Measurements from ENCODE around the gene VRTN.
"Not testable (repeated sequence)": the region's sequence is repeated elsewhere in the genome, so short reads cannot be mapped to it uniquely, and the experiment has no call there.

Gene VRTN

DNA sequence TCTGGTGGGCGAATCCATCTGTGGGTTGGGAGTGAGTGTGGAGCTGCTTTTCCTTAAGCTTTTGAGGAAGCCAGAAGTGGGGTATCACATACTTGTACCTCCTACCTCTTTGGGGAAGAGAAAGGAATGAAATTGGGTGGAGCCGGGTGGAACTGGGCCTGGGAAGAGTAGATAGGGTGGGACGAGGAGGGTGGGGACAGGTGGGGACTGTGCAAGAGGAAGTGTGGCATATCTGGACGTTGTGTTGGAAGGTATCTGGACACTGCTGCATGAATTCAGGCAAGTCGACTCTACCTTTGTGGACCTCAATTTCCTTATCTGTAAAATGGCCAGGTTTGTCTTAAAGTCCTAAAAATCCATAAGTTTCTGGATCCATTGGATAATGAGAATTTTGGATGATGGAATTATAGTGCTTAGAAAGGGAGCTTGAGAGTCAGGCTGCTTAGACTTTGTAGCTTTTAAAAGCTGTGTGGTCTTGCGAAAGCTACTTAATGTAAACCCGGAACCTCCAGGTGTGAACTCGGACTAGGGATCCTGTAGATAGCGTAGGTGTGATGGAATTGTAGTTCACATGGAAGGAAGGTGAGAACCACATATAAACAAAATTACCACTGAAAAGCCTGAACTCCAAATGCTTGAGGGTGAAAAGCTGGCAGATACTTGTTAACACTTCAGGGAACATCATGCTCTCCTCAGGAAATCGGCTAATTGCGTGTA, 2.1 kb downstream of the VRTN start:
- DNase-seq: no peak

DNA sequence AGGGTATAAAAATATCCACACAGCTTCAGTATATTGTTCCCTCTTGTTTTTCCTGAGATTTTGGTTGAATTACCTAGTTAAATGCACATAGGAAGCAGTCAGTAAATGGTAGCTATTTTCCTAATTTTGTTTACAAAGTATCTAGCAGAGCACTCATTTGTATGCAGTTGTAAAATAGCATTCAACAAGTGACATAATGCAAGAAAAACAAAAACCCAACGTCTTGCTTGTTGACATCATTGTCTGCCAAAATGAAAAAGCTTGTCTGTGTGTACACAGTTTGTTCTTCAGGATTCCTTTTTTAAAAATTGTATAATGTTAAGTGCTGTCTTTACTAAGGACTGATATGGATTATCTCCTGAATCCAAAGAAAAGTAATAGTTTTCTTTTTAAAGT, 2.7 kb downstream of the VRTN start:
- DNase-seq: no peak

DNA sequence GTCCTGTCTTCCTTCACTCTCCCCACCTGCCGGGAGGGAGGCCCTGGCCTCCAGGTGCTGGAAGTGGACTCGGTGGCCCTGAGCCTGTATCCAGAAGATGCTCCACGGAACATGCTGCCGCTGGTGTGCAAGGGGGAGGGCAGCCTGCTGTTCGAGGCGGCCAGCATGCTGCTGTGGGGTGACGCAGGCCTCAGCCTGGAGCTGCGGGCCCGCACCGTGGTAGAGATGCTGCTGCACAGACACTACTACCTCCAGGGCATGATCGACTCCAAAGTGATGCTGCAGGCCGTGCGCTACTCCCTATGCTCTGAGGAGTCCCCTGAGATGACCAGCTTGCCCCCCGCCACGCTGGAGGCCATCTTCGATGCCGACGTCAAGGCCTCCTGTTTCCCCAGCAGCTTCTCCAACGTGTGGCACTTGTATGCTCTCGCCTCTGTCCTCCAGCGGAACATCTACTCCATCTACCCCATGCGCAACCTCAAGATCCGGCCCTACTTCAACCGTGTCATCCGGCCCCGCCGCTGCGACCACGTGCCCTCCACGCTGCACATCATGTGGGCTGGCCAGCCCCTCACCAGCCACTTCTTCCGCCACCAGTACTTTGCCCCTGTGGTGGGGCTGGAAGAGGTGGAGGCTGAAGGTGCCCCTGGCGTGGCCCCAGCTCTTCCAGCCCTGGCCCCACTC, 8.8 kb downstream of the VRTN start:
- no peak for DNase-seq

DNA sequence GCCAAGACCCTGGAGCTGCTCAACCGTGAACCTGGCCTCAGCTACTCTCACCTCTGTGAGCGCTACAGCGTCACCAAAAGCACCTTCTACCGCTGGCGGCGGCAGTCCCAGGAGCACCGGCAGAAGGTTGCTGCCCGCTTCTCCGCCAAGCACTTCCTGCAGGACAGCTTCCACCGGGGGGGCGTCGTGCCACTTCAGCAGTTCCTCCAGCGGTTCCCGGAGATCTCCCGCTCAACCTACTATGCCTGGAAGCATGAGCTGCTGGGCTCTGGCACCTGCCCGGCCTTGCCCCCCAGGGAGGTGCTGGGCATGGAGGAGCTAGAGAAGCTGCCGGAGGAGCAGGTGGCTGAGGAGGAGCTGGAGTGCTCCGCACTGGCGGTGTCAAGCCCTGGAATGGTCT, 9.3 kb downstream of the VRTN start:
- DNase-seq: no peak

DNA sequence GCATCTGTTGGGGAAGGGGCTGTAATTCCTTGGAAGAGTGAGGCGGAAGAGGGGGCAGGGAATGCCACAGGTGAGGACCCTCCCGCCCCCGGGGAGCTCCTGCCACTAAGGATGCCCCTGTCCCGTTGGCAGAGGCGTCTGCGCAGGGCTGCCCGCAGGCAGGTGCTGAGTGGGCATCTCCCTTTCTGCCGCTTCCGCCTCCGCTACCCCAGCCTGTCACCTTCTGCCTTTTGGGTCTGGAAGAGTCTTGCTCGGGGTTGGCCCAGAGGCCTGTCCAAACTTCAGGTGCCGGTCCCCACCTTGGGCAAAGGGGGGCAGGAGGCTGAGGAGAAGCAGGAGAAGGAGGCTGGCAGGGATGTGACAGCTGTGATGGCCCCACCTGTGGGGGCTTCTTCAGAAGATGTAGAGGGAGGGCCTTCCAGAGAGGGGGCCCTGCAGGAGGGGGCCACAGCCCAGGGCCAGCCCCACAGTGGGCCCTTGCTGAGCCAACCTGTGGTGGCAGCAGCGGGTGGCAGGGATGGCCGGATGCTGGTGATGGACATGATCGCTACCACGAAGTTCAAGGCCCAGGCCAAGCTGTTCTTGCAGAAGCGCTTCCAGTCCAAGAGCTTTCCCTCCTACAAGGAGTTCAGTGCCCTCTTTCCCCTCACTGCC, 10.0 kb downstream of the VRTN start:
- DNase-seq: no peak

DNA sequence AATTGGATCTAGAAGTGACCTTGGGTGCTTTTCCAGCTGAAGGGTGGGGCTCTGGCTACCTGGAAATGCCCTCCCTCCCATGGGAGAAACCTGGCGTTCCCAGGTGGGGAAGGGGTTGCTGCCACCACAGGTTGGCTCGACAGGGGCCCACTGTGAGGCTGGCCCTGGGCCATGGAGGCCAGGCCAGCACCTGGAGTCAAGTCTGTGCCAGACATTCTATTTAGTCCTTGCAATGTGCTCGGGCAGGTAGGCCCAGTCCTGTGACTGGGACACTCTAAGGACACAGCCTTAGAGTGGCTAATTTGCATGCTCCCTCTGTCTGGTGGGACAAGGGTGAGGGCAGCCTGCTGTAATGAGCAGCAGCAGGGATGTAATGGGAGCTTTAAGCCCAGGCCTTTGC, 11.9 kb downstream of the VRTN start:
- DNase-seq: no peak

DNA sequence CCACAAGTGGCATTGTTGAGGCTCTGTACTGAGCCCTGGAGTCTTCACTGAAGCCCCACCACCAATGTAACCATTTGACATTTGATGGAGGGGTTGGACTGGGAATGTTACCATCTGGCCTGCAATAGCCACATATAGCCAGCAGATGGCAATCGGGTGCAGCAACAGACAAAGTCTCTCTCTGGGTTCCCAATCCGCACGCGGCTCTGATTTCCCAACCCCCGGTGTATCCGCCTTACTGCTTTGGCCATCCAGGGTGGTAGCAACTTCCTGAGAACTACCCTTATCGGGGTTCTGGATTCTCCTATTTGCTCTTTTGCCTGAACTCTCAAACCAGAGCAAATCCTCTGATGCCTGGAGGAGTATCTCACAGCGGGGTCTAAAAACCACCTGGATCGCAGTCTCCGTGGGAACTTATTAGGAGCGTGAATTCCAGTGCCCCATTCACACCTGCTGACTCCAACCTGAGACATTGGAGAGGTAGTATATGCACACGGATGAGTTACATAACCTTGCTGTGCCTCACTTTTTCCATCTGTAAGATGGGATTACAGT, 14.2 kb downstream of the VRTN start:
- DNase-seq: peak; percentile 64

DNA sequence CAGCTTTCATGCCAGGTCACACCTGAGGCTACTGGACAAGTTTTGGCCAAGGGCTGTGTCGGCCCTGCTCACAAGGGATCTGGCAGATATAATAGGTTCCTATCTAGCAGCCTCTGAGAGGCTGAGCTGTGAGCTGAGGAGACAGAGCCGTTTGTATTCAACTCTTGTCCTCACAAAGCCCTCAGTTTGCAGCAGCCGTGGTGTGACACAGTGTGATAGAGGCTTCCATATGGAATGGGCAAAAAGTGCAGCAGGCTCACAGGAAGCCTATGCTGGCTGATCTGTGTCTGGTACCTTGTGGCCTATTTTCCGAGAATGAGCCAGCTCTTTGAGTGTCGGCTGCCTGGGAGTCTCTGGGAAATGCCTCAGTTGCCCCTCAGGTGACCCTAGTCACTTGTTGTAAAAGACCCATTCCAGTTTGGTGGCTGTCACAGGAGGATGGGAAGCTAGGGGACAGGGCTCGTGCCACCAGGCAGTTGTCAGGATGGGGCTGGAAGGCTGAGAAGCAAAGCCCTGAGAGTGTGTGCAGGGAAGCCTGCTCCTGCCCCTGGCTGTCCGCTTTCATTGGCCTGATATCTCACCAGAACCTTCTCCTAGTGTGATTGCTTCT, 16.1 kb downstream of the VRTN start:
- no peak for DNase-seq

DNA sequence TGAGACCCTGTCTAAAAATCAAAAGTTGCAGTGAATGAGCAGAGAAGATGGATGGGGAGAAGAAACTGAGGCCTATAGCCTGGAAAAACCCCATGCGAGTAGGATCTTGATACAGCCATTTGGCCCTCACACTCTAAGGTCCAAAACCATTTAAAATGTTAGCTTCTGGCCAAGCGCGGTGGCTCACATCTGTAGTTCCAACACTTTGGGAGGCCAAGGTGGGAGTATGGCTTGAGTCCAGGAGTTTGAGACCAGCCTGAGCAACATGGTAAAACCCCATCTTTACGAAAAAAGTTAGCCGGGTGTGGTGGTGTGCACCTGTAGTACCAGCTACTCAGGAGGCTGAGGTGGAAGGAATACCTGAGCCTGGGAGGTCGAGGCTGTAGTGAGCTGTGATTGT, 19.8 kb downstream of the VRTN start:
- no peak for DNase-seq

DNA sequence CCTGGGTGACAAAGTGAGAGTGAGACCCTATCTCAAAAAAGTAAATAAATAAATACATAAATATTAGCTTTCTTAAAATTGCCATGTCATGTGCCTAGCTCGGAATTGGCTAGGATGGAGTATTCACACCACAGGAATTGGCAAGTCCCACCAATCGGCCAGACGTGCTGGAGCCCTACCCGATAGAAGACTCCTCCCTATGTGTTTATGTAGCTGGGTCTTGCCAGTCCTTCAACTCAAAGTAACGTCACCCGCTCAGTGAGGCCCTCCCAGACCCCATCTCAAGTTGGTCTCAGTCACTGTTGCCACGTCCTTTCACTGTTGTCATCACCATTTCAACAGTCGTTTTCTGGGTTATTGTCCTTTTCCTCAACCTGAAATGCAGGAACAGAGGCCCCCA, 20.2 kb downstream of the VRTN start:
- no peak for DNase-seq

DNA sequence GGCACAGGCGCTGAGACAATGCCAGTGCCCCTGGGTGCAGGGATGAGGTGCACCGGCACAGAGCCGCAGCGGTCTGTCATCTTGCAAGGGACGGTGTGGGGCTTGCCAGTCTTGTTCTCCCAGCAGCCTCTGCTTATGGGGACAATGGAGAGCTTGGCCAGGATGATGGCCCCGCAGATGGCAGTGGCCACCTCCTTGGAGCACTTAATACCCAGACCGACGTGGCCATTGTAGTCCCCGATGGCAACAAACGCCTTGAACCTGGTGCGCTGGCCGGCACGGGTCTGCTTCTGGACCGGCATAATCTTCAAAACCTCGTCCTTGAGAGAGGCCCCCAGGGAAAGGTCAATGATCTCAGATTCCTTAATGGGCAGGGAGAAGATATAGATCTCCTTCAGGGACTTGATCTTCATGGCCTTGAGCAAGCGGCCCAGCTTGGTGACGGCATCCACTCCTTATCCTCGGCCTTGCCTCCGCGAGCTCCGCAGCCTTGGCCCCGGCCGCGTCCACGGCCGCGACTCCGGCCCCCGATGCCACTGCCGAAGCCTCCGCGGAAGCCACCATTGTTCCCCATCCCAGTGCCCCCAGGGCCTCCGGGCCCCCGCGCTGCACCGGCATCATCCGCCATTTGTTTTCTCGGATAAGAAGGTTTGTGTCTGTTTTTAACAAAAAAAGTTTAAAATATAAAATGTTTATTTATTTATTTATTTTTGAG, 29.9 kb downstream of the VRTN start:
- no peak for DNase-seq

DNA sequence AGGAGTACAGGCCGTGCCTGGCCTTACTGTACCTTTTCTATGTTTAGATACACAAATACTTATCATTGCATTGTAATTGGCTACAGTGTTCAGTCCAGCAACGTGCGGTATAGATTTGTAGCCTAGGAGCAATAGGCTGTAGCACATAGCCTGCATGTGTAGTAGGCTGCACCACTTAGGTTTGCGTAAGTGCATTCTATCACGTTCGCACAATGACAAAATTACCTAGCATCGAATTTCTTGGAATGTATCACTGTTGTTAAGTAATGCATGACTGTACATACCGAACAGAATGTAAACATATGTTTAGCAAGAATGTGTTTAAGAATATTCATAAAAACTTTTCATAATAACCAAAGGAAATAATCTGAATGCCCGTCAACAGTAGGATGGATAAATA, 31.9 kb downstream of the VRTN start:
- DNase-seq: no peak

DNA sequence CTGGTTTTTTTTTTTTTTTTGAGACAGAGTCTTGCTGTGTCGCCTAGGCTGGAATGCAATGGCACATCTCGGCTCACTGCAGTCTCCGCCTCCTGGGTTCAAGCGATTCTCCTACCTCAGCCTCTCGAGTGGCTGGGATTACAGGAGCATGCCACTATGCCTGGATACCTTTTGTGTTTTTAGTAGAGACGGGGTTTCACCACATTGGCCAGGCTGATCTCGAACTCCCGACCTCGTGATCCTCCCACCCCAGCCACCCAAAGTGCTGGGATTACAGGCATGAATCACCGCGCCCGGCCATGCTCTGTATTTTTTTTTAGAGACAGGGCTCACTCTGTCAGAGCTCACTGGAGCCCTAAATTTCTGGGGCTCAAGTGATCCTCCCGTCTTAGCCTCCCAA, 32.6 kb downstream of the VRTN start:
- no peak for DNase-seq

DNA sequence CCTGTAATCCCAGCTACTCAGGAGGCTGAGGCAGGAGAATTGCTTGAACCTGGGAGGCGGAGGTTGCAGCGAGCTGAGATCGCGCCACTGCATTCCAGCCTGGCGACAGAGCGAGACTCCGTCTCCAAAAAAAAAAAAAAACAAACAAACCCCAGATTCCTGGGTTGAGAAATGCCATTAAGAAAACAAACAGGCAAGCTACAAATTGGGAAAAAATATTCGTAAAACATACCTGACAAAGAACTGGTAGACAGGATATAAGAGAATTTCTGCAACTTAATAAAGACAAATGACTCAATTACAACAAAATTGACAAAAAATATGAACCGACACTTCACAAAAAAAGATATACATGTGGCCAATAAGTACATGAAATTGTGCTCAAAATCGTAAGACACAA, 33.3 kb downstream of the VRTN start:
- not testable (repeated sequence) for DNase-seq

DNA sequence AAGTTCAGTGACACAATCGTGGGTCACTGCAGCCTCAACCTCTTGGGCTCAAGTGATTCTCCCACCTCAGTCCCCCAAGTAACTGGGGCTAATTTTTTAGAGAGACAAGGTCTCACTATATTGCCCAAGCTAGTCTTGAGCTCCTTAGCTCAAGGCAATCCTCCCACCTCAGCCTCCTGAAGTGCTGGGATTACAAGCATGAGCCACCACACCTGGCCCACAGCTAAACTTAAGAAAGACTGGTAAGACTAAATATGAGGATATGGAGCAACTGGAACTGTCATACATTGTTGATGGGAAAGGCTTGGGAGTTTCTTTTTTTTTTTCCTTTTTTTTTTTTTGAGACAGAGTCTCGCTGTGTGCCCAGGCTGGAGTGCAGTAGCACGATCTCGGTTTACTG, 34.0 kb downstream of the VRTN start:
- no peak for DNase-seq

DNA sequence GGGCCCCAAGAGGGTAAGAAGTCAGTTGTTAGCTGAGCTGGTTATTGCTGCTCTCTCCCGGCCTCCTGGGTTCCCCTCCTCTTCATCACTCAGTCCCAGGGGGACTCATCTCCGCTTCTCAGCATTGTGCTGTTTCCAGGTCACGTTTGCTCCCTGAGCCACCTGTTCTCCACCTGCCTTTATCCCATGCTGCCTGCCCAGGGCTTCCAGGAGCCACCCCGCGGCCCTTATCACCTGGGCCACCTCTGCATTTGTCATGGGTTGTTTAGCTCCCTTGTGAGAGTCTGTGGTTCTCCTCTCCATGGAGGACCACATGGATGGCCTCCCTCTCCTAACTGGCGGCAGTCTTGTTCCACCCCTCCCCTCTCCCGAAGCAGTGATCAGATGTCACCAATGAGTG, 41.7 kb downstream of the VRTN start:
- DNase-seq: no peak

DNA sequence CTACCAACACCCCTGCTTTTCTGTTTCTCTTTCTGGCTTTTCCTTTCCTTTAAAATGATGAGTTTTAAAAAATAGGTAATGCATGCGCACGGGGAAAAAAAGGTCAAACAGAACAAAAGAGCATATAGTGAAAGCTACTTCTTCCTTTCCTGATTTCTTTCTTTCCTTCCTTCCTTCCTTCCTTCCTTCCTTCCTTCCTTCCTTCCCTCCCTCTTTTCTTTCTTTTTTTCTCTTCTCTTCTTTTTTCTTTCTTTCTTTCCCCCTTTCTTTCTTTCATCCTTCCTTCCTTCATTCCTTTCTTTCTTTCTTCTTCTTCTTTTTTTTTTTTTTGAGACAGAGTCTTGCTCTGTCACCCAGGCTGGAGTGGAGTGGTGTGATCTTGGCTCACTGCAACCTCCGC, 42.2 kb downstream of the VRTN start:
- not testable (repeated sequence) for DNase-seq

DNA sequence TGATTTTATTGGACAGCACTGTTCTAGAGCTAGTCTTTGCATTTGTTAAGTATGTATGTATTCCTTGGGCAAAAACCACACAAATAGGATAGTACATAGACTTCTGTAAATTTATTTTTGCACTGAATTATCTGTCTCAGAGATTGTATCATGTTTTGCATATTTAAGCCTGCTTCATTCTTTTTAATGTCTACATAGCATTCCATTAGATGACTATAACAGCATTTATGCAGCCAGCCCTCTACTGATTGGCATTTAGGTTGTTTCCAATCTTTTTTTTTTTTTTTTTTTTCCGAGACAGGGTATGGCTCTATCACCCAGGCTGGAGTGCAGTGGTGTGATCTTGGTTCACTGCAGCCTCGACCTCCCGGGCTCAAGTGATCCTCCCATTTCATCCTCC, 43.2 kb downstream of the VRTN start:
- no peak for DNase-seq

DNA sequence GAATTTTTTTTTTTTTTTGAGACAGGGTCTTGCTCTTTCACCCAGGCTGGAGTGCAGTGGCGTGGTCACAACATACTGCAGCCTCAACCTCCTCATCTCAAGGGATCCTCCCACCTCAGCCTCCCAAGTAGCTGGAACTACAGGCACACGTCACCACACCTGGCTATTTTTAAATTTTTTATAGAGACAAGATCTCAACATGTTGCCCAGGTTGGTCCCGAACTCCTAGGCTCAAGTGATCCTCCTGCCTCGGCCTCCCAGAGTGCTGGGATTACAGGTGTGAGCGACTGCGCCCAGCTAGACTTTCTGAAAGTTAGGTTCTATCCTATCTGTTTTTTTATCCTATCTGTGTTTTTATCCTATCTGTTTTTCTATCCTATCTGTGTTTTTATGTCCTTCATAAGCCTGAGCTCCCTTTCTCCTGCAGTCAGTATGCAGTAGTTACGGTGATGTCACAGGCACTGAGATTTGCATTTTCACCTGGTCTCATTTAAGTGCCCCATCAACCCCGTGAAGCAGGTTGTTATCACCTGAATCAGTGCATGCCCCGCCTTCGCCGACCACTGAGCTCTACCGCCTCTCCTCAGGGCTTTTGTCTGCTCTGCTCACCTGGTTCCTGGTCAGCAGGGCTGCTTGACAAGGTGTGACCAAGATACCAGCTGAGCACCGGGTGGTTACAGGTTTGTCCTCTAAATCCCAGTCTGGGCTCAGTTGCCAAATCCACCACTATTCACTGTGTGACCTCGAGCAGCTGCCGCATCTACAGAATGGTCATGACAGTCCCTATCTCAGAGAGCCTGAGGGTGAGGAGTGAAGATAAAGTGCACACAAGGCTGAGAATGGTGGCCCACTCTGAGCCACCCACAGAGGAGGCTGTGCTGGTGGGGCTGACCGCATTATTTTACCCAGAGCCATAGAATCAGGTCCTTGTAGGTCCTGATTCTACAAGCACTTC, 44.6 kb downstream of the VRTN start:
- DNase-seq: no peak

DNA sequence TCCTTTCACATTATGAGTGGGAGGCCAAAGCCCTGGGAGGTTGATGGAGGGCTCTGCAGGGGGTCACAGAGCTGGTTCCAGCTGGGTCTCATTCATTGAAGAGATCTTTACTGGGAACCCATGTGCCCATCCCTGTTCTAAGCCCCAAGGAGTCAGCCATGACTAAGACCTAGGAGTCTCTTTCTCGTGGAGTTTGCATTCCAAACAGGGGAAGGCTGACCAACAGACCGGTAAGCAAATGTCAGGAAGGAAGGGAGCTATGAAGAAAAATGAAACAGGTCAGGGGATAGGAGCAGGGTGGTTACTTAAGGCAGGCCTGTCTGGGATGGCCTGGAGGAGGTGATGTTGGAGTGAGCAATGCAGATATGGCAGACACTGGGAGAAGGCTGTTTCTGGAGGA, 46.3 kb downstream of the VRTN start:
- DNase-seq: no peak

DNA sequence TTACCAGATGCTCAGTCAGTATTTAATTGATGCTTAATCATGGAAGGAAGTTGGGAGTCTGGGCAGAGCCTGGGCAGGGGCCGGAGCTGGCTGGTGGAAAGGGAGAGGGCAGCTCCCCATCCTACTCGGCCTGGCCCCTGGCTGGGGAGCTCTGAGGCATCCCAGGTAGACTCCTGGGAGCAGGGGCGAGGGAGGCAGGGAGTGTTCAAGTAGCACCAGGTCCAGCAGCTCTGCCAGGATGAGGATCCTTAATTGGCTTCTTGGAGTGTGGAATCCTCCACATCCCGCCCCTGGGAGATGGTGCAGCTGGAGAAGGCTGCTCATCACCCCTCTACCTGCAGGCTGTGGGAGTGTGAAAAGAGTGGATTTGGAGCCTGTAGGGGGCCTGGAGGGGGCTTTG, 46.8 kb downstream of the VRTN start:
- DNase-seq: no peak

All from activated CD8-positive, alpha-beta memory T cell treated with anti-CD3 and anti-CD28 coated beads, Interleukin-2, amount 50 U/mL, for 4 hours (primary cell).